HepG2 (cell line): Measurements from ENCODE around the gene TPRA1. TPM values are rescaled to one million over a fixed set of nuclear protein-coding genes. Genes with fewer than 3 reads are reported as not detected.
A peak's percentile ranks its signal among the peaks of the same experiment; 100 is the strongest.

Source experiments
- ATF7-NPFF ChIP-seq: sonication (generic); formaldehyde crosslinking; IDR thresholded peaks from 2 replicates; pipeline ENCODE4 v1.8.1; 2023; ENCODE audit warnings: mild to moderate bottlenecking, low read depth, missing genetic modification reagents, moderate library complexity
- CENPX ChIP-seq: sonication (generic); formaldehyde crosslinking; IDR thresholded peaks from 2 replicates; pipeline ENCODE4 v1.9.0; 2021; ENCODE audit warnings: mild to moderate bottlenecking, missing genetic modification reagents, moderate library complexity
- EZH2 ChIP-seq: conservative IDR thresholded peaks from 2 replicates; pipeline ENCODE4 v1.6.1; 2012; ENCODE audit warnings: mild to moderate bottlenecking, low read depth, low read length, moderate library complexity
- SAP130 ChIP-seq: IDR thresholded peaks from 2 replicates; pipeline ENCODE4 v1.6.1; 2016; ENCODE audit warnings: low read depth
- SATB2 ChIP-seq: sonication (generic); formaldehyde crosslinking; IDR thresholded peaks from 2 replicates; pipeline ENCODE4 v1.5.0; 2020; ENCODE audit warnings: missing genetic modification reagents
- SRSF1 ChIP-seq: fragments of 200-400 bp; formaldehyde crosslinking; optimal IDR thresholded peaks from 2 replicates; pipeline ENCODE3; 2017; ENCODE audit warnings: mild to moderate bottlenecking, low read depth, low read length, moderate library complexity
- SUZ12 ChIP-seq: fragments of 150-350 bp; IDR thresholded peaks from 2 replicates; pipeline ENCODE4 v1.6.1; 2014; ENCODE audit warnings: low read depth, low read length
- XRCC5 ChIP-seq: fragments of 200-400 bp; formaldehyde crosslinking; optimal IDR thresholded peaks from 2 replicates; pipeline ENCODE3; 2017; ENCODE audit warnings: mild to moderate bottlenecking, low read length
- ZNF260 ChIP-seq: sonication (generic); formaldehyde crosslinking; IDR thresholded peaks from 2 replicates; pipeline ENCODE4 v1.4.0; 2020; ENCODE audit warnings: missing genetic modification reagents, low read depth, mild to moderate bottlenecking, borderline replicate concordance
- ZNF264 ChIP-seq: sonication (generic); formaldehyde crosslinking; IDR thresholded peaks from 2 replicates; pipeline ENCODE4 v1.4.0; 2020; ENCODE audit warnings: missing genetic modification reagents
- ZNF296 ChIP-seq: sonication (generic); formaldehyde crosslinking; conservative IDR thresholded peaks from 2 replicates; pipeline ENCODE4 v1.5.0; 2020; ENCODE audit warnings: mild to moderate bottlenecking, missing genetic modification reagents
- ZNF549 ChIP-seq: sonication (generic); formaldehyde crosslinking; IDR thresholded peaks from 2 replicates; pipeline ENCODE4 v1.5.0; 2020; ENCODE audit warnings: missing genetic modification reagents
- ZNF577 ChIP-seq: sonication (generic); formaldehyde crosslinking; IDR thresholded peaks from 2 replicates; pipeline ENCODE4 v1.4.0; 2020; ENCODE audit warnings: mild to moderate bottlenecking, low read depth, missing genetic modification reagents, borderline replicate concordance
- ZNF703 ChIP-seq: sonication (generic); formaldehyde crosslinking; IDR thresholded peaks from 2 replicates; pipeline ENCODE4 v1.5.1; 2020; ENCODE audit warnings: missing genetic modification reagents, mild to moderate bottlenecking, moderate library complexity, borderline replicate concordance
- ZNF776 ChIP-seq: sonication (generic); formaldehyde crosslinking; IDR thresholded peaks from 2 replicates; pipeline ENCODE4 v1.4.0; 2020; ENCODE audit warnings: mild to moderate bottlenecking, missing genetic modification reagents
- polyA plus RNA-seq, 8 experiments: library from polyadenylated mRNA; depleted of rRNA in 3 of 8; stranded (reverse) in 7 of 8; unstranded in 1 of 8; fragments of >200 nt; fragmentation: Illumina TruSeq in 4 of 8; extraction: Trizol in 4 of 8; gene quantifications; 2 replicates each; pipeline versions ENCODE4 v1.2.1 to v1.2.3, GENCODE V29; 2011 to 2016; ENCODE audit warnings: low read depth in 4 of 8, missing spikeins in 1 of 8, mixed read lengths in 1 of 8; ENCODE audit not compliant: insufficient read depth in 1 of 8
- total RNA-seq, 5 experiments: library from RNA; depleted of rRNA; stranded (reverse); fragments of >200 nt; fragmentation: Illumina TruSeq; extraction: Trizol; gene quantifications; 2 replicates each; pipeline ENCODE4 v1.2.3, GENCODE V29; 2016; ENCODE audit warnings: low read depth in 1 of 5
- TF ChIP-seq, protein P1 (sequence below): sonication (generic); formaldehyde crosslinking; IDR thresholded peaks from 2 replicates; pipeline ENCODE4 v1.9.0; 2021; ENCODE audit warnings: missing genetic modification reagents, borderline replicate concordance
- TF ChIP-seq, protein P2 (sequence below): sonication (generic); formaldehyde crosslinking; IDR thresholded peaks from 2 replicates; pipeline ENCODE4 v1.5.1; 2020; ENCODE audit warnings: mild to moderate bottlenecking, missing genetic modification reagents, moderate library complexity
- TF ChIP-seq, protein P3 (sequence below): sonication (generic); formaldehyde crosslinking; IDR thresholded peaks from 2 replicates; pipeline ENCODE4 v1.5.0; 2020; ENCODE audit warnings: mild to moderate bottlenecking, missing genetic modification reagents
- TF ChIP-seq, protein P4 (sequence below): IDR thresholded peaks from 2 replicates; pipeline ENCODE4 v1.6.1; 2016; ENCODE audit warnings: missing genetic modification reagents, missing compliant biosample characterization
- TF ChIP-seq, protein P5 (sequence below): sonication (generic); formaldehyde crosslinking; IDR thresholded peaks from 2 replicates; pipeline ENCODE4 v1.5.0; 2020; ENCODE audit warnings: mild to moderate bottlenecking, missing genetic modification reagents

The TPRA1 gene
- total and polyA plus RNA-seq, 2 of the 13 experiments (the other 11 are each of a cell fraction or from before 2014, with no cell fraction given): 25.4 to 25.8 TPM

DNA sequence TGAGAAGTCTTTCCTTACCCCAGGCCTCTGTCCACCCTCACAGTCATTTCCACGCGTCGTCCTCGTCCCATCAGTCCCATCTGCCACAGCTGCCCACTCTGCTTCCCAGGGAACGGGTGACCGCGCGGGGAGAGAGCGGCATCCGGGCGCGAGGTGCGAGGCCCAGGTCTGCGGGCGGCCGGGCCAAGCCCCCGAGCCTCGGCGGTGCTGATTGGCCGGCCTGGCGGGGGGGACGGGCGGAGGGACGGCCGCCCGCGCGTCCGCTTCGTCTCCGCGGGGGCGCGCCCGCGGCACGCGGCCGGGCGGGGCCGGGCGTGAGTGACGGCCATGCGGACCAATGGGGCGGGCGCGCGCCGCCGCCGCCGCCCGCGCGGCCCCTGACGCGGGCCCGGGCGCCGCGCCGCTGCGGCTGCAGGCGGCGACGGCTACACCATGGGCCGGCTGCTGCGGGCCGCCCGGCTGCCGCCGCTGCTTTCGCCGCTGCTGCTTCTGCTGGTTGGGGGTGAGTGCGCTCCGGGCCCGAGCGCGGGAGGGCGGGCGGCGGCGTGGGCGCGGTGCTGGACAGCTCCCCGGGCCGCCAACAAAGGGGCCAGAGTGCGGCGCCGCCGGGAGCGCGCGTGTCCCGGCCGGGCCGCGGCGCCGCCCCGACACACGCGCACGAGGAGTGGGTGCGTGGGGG is 38.4 kb upstream of the TPRA1 start, which contains the start of gene PODXL2 (continued):
- TF ChIP-seq, protein P1, sequence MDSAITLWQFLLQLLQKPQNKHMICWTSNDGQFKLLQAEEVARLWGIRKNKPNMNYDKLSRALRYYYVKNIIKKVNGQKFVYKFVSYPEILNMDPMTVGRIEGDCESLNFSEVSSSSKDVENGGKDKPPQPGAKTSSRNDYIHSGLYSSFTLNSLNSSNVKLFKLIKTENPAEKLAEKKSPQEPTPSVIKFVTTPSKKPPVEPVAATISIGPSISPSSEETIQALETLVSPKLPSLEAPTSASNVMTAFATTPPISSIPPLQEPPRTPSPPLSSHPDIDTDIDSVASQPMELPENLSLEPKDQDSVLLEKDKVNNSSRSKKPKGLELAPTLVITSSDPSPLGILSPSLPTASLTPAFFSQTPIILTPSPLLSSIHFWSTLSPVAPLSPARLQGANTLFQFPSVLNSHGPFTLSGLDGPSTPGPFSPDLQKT (CRISPR knock-in tag): no peak
- TF ChIP-seq XRCC5: peak; percentile 35
- TF ChIP-seq, protein P2, sequence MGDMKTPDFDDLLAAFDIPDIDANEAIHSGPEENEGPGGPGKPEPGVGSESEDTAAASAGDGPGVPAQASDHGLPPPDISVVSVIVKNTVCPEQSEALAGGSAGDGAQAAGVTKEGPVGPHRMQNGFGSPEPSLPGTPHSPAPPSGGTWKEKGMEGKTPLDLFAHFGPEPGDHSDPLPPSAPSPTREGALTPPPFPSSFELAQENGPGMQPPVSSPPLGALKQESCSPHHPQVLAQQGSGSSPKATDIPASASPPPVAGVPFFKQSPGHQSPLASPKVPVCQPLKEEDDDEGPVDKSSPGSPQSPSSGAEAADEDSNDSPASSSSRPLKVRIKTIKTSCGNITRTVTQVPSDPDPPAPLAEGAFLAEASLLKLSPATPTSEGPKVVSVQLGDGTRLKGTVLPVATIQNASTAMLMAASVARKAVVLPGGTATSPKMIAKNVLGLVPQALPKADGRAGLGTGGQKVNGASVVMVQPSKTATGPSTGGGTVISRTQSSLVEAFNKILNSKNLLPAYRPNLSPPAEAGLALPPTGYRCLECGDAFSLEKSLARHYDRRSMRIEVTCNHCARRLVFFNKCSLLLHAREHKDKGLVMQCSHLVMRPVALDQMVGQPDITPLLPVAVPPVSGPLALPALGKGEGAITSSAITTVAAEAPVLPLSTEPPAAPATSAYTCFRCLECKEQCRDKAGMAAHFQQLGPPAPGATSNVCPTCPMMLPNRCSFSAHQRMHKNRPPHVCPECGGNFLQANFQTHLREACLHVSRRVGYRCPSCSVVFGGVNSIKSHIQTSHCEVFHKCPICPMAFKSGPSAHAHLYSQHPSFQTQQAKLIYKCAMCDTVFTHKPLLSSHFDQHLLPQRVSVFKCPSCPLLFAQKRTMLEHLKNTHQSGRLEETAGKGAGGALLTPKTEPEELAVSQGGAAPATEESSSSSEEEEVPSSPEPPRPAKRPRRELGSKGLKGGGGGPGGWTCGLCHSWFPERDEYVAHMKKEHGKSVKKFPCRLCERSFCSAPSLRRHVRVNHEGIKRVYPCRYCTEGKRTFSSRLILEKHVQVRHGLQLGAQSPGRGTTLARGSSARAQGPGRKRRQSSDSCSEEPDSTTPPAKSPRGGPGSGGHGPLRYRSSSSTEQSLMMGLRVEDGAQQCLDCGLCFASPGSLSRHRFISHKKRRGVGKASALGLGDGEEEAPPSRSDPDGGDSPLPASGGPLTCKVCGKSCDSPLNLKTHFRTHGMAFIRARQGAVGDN (CRISPR knock-in tag): peak; percentile 83
- peak; percentile 91 for TF ChIP-seq ATF7-NPFF
- TF ChIP-seq CENPX (CRISPR knock-in tag): no peak
- no peak for TF ChIP-seq SUZ12
- no peak for TF ChIP-seq ZNF260 (CRISPR knock-in tag)
- TF ChIP-seq, protein P3, sequence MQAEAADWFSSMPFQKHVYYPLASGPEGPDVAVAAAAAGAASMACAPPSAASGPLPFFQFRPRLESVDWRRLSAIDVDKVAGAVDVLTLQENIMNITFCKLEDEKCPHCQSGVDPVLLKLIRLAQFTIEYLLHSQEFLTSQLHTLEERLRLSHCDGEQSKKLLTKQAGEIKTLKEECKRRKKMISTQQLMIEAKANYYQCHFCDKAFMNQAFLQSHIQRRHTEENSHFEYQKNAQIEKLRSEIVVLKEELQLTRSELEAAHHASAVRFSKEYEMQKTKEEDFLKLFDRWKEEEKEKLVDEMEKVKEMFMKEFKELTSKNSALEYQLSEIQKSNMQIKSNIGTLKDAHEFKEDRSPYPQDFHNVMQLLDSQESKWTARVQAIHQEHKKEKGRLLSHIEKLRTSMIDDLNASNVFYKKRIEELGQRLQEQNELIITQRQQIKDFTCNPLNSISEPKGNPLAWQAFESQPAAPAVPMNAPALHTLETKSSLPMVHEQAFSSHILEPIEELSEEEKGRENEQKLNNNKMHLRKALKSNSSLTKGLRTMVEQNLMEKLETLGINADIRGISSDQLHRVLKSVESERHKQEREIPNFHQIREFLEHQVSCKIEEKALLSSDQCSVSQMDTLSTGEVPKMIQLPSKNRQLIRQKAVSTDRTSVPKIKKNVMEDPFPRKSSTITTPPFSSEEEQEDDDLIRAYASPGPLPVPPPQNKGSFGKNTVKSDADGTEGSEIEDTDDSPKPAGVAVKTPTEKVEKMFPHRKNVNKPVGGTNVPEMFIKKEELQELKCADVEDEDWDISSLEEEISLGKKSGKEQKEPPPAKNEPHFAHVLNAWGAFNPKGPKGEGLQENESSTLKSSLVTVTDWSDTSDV (CRISPR knock-in tag): no peak
- TF ChIP-seq ZNF296 (CRISPR knock-in tag): no peak; the same call in 1 of the 2 replicates
- no peak for TF ChIP-seq ZNF577 (CRISPR knock-in tag)
- peak; percentile 27 for TF ChIP-seq SAP130
- TF ChIP-seq ZNF776 (CRISPR knock-in tag): no peak; the same call in 1 of the 2 replicates
- TF ChIP-seq, protein P4, sequence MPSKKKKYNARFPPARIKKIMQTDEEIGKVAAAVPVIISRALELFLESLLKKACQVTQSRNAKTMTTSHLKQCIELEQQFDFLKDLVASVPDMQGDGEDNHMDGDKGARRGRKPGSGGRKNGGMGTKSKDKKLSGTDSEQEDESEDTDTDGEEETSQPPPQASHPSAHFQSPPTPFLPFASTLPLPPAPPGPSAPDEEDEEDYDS (CRISPR knock-in tag): no peak
- TF ChIP-seq SATB2: 0 out of 2 replicates have a peak, but pooled peaks have one; percentile 33
- TF ChIP-seq ZNF549: no peak
- no peak for TF ChIP-seq ZNF703 (CRISPR knock-in tag)
- no peak for TF ChIP-seq SRSF1
- TF ChIP-seq, protein P5, sequence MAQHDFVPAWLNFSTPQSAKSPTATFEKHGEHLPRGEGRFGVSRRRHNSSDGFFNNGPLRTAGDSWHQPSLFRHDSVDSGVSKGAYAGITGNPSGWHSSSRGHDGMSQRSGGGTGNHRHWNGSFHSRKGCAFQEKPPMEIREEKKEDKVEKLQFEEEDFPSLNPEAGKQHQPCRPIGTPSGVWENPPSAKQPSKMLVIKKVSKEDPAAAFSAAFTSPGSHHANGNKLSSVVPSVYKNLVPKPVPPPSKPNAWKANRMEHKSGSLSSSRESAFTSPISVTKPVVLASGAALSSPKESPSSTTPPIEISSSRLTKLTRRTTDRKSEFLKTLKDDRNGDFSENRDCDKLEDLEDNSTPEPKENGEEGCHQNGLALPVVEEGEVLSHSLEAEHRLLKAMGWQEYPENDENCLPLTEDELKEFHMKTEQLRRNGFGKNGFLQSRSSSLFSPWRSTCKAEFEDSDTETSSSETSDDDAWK (CRISPR knock-in tag): no peak
- no peak for TF ChIP-seq ZNF264 (CRISPR knock-in tag)
- TF ChIP-seq EZH2: no peak
